D721Med (cell line): ENCODE data around the gene CNKSR2.

Experiments used
- DNase-seq: peaks from one replicate; pipeline ENCODE4 v3.0.0; 2011; ENCODE audit warnings: low spot score; ENCODE audit not compliant: insufficient read length
- FAIRE-seq: peaks from 2 replicates; lab custom pipeline; 2011; peaks lifted over from hg19 to GRCh38; lab: Jason Lieb, UNC
- TF ChIP-seq, protein P1 (sequence below): IDR thresholded peaks from 2 replicates; pipeline ENCODE4 v1.5.1; 2012; ENCODE audit warnings: mild to moderate bottlenecking, control low read depth; ENCODE audit not compliant: insufficient read depth; ENCODE audit errors: missing control alignments

Gene CNKSR2

DNA sequence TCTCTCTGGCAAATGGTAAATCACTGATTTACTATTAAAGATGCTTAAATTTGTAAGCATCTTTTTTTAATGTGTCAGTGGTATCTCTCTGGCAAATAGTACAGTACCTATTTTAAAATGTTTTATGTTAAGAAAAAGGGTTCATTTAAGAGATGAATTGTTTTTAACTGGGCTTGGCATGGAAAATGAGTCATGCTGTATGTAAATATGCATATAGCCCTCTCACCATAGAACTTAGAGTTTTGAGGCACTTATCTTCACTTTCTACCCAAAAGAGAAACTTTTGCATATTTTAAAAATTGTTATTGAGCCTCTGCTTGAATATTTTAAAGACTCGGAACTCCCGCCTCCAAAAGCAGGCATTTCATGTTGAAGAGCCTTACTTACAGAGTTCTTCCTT lies 246.0 kb downstream of the CNKSR2 start:
- TF ChIP-seq, protein P1, sequence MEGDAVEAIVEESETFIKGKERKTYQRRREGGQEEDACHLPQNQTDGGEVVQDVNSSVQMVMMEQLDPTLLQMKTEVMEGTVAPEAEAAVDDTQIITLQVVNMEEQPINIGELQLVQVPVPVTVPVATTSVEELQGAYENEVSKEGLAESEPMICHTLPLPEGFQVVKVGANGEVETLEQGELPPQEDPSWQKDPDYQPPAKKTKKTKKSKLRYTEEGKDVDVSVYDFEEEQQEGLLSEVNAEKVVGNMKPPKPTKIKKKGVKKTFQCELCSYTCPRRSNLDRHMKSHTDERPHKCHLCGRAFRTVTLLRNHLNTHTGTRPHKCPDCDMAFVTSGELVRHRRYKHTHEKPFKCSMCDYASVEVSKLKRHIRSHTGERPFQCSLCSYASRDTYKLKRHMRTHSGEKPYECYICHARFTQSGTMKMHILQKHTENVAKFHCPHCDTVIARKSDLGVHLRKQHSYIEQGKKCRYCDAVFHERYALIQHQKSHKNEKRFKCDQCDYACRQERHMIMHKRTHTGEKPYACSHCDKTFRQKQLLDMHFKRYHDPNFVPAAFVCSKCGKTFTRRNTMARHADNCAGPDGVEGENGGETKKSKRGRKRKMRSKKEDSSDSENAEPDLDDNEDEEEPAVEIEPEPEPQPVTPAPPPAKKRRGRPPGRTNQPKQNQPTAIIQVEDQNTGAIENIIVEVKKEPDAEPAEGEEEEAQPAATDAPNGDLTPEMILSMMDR = no peak

DNA sequence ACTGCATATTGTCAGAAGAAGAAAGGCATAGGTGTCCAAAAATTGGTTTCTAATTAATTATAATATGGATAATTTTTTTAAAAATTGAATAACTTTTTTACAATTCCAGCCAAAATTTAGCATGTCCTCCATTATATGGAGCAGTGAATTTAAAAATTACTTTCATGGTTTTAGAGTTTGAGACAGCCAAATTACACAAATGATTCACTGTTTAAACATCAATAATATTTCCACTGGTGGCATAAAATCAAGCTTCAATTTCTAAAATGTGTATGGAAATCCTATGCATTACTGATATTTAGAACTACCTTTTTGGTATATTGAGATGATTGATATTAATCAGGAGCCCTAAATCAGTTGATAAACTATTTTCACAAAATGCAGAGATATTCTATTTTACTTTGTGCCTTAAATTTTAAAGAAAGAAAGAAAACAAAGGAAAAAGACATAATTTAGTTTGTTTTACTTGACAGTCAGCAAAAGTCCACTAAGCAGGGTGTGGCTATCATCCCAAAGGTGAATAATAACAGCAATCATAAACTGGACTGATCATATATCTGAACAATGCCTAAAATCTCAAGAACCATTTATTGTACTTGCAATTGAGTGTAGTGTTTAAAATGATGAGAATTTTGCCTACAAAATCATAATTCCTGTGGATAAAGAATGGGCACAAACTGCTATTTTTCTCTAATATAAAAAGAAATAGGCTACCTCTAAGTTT lies 249.7 kb downstream of the CNKSR2 start:
- DNase-seq = no peak
- TF ChIP-seq, protein P1 = no peak
- FAIRE-seq = no peak

More for the DNA sequence above, 246.0 kb downstream of the CNKSR2 start:
- DNase-seq = no peak
- FAIRE-seq = no peak

DNA sequence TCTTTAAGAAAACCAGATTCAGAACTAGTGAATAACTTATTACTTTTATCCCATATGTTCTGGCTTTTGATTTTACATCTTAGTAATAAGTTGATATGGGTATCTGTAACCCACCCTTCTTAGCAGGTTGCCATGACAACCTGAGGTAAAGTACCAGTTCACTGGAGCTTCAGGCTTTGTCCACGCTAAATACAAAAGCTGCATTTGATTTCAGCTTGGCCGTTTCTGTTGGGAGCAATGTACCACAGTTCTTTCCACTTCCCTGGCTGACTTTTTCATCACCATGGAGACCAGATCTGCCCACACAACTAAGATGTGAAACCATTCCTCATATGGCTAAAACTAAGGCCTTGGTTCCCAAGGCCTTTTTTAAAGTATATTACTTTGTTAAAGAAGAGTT lies 257.8 kb downstream of the CNKSR2 start:
- FAIRE-seq = no peak
- DNase-seq = no peak
- TF ChIP-seq, protein P1 = no peak

DNA sequence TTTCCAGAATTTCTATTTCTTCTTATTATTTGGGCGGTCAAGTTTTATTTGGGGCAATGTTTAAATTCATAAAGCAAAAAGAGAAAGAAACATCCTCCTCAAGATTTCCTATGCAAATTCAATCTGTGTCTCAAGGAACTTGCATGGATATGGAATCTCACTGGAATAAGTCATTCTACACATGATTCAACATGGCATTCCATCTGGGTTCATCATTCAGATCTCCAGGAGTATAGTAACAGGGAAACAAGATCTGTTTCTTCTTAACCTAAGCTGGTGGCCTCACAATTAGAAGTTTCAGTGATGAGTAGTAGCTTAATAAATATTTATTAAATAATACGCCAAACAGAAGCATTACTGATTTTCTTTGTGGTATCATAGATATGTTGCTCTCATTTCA lies 264.1 kb downstream of the CNKSR2 start:
- FAIRE-seq (no peak), DNase-seq (no peak)
- TF ChIP-seq, protein P1 = no peak

DNA sequence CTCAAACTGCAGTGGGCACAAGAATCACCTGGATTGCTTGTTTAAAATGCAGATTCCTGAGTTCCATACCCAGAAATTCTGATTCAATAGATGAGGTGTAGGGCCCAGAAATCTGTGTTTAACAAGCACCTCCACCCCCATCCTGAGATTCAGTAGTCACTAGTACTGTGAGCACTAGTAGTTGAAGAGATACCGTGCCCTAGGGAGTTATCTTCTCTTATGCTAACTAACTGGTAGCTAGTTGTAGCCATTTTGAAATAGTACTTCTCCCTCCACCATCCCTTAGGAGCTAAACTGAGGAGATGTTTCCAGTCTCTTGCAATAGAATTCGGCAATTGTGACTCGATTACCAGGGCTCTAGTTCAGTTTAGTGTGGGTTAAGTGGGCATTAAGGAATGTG lies 265.6 kb downstream of the CNKSR2 start:
- no peak for FAIRE-seq
- TF ChIP-seq, protein P1 = no peak

DNA sequence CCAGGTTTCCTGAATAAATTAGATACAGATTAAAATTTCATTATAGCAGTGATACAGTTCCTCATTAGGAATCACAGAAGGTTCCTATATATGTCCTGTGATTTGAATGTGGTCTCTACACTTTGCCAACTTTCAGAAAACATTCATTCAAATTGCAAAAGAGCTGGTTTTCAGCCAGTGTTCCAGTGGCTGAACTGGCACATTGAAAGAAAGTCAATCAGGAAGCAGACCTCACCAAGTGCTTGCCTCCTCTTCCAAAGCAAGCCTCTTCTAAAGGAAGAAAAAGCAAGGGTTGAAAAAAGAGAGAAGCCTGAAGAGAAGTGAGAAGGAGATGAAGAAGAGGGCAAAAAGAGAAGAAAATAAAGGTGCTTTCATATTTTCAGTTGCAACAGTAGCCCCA lies 271.2 kb downstream of the CNKSR2 start:
- DNase-seq (no peak), FAIRE-seq (no peak)
- TF ChIP-seq, protein P1 = no peak

More for the DNA sequence above, 265.6 kb downstream of the CNKSR2 start:
- DNase-seq = no peak

DNA sequence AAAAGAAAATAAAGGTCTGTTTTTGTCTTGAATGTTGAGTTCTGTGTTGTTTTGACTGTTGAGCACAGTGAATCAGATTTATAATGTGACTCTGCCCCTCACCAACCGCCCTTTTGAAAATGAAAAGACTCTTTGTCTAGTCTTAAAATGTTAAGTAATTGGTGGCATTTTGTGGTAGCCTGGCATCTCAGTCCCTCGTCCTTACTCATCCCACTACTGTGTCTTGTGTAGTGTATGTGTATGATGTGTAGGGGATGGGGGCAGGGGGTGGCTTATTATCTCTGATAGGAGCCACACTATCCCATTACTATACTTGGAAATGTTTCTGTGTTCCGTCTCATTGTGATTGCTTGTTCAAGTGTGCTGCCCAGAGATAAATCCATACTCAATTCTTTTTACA lies 271.7 kb downstream of the CNKSR2 start:
- TF ChIP-seq, protein P1 = no peak
- DNase-seq = no peak
- FAIRE-seq = no peak
